H1 (cell line): ENCODE measurements around the gene IGSF9B. TPM values are rescaled to one million over a fixed set of nuclear protein-coding genes. Genes with fewer than 3 reads are reported as not detected.

Source experiments
- CTCF ChIA-PET: fragments of 300-600 bp; sonication (Branson Sonifier 250); formaldehyde crosslinking; loops from one replicate; lab custom pipeline; 2021; ENCODE audit not compliant: partially characterized antibody; lab: Charles Lee
- POLR2A ChIA-PET: fragments of 300-600 bp; sonication (Branson Sonifier 250); formaldehyde crosslinking; loops from one replicate; lab custom pipeline; 2021; ENCODE audit warnings: inconsistent platforms; ENCODE audit not compliant: partially characterized antibody; lab: Charles Lee
- DNase-seq, 2 experiments: peaks; one replicate each; pipeline versions ENCODE4 v3.0.0 to v3.0.0-alpha.2; 2010 to 2022; ENCODE audit warnings: low spot score in 2 of 2, low read depth in 1 of 2, mixed read lengths in 1 of 2
- FAIRE-seq: peaks from 2 replicates; lab custom pipeline; 2011; peaks lifted over from hg19 to GRCh38; lab: Jason Lieb, UNC
- H2AFZ ChIP-seq: 2 replicates; pipeline ENCODE4 v1.8.1; 2012; ENCODE audit warnings: low read length, inconsistent platforms
- H2AK5ac ChIP-seq: 2 replicates; pipeline ENCODE4 v1.6.1; 2013; ENCODE audit warnings: low read depth, low read length
- H2BK120ac ChIP-seq: replicated peaks from 2 replicates; pipeline ENCODE3; 2013; ENCODE audit warnings: low read depth, low read length, inconsistent platforms
- H2BK12ac ChIP-seq: 2 replicates; pipeline ENCODE4 v1.6.1; 2013; ENCODE audit warnings: low read depth, low read length
- H2BK15ac ChIP-seq: 2 replicates; pipeline ENCODE4 v1.6.1; 2013; ENCODE audit warnings: low read length
- H2BK20ac ChIP-seq: 2 replicates; pipeline ENCODE4 v1.6.1; 2013; ENCODE audit warnings: low read length
- H2BK5ac ChIP-seq: 2 replicates; pipeline ENCODE4 v1.6.1; 2013; ENCODE audit warnings: low read depth, low read length
- H3K14ac ChIP-seq: 2 replicates; pipeline ENCODE4 v1.6.1; 2013; ENCODE audit warnings: inconsistent platforms; ENCODE audit not compliant: insufficient read length
- H3K18ac ChIP-seq: 2 replicates; pipeline ENCODE4 v1.6.1; 2013; ENCODE audit warnings: low read length; ENCODE audit errors: extremely low read depth
- H3K23ac ChIP-seq: 2 replicates; pipeline ENCODE4 v1.6.1; 2013; ENCODE audit warnings: inconsistent platforms; ENCODE audit not compliant: insufficient read length
- H3K23me2 ChIP-seq: 2 replicates; pipeline ENCODE4 v1.6.1; 2013; ENCODE audit warnings: low read depth, low read length
- H3K27ac ChIP-seq: 2 replicates; pipeline ENCODE4 v1.6.1; 2011; ENCODE audit warnings: low read depth, low read length, inconsistent platforms
- H3K27me3 ChIP-seq, 4 experiments: replicated peaks in 1 of 4; 1 replicate in 1 of 4; 2 replicates in 3 of 4; pipeline versions ENCODE4 v1.6.1 to v1.8.1; 2011 to 2013; ENCODE audit warnings: low read length in 3 of 4, mild to moderate bottlenecking in 3 of 4, inconsistent platforms in 2 of 4, mixed read lengths in 2 of 4, moderate library complexity in 1 of 4; ENCODE audit not compliant: control insufficient read depth in 3 of 4, insufficient read depth in 3 of 4; ENCODE audit errors: extremely low read depth in 1 of 4
- H3K36me3 ChIP-seq, 4 experiments: 2 replicates each; pipeline versions ENCODE4 v1.6.1 to v1.8.1; 2011 to 2013; ENCODE audit warnings: mild to moderate bottlenecking in 4 of 4, low read length in 3 of 4, moderate library complexity in 2 of 4, control low read depth in 1 of 4, inconsistent platforms in 1 of 4; ENCODE audit not compliant: insufficient read depth in 4 of 4, control insufficient read depth in 2 of 4
- H3K4ac ChIP-seq: replicated peaks from 2 replicates; pipeline ENCODE3; 2013; ENCODE audit warnings: low read length, low read depth, mixed read lengths, inconsistent platforms; ENCODE audit not compliant: insufficient read length
- H3K4me1 ChIP-seq, 4 experiments: replicated peaks in 1 of 4; 1 replicate in 1 of 4; 2 replicates in 3 of 4; pipeline versions ENCODE4 v1.6.1 to v1.8.1; 2011 to 2013; ENCODE audit warnings: low read length in 3 of 4, inconsistent platforms in 2 of 4, mixed read lengths in 1 of 4; ENCODE audit not compliant: insufficient read depth in 4 of 4, control insufficient read depth in 3 of 4
- H3K4me2 ChIP-seq, 2 experiments: 2 replicates each; pipeline versions ENCODE4 v1.6.1 to v1.8.1; 2011 to 2013; ENCODE audit warnings: low read depth in 2 of 2, low read length in 2 of 2, control low read depth in 1 of 2, inconsistent platforms in 1 of 2, mild to moderate bottlenecking in 1 of 2; ENCODE audit not compliant: insufficient read depth in 1 of 2
- H3K4me3 ChIP-seq, 4 experiments: fragments of 200-600, 300-600 bp in 1 of 4; sonication (generic), shearing (Covaris generic), sonication (Bioruptor Twin) in 1 of 4; 2 replicates each; pipeline versions ENCODE4 v1.5.1 to v1.8.1; 2011 to 2016; ENCODE audit warnings: low read length in 4 of 4, low read depth in 3 of 4, control low read depth in 2 of 4, inconsistent platforms in 2 of 4, mild to moderate bottlenecking in 2 of 4, mixed read lengths in 1 of 4, moderate library complexity in 1 of 4; ENCODE audit not compliant: insufficient read depth in 2 of 4; ENCODE audit errors: extremely low read depth in 1 of 4
- H3K56ac ChIP-seq: replicated peaks from 2 replicates; pipeline ENCODE3; 2013; ENCODE audit warnings: low read depth, mild to moderate bottlenecking, mixed read lengths, low read length, inconsistent platforms; ENCODE audit not compliant: insufficient read length
- H3K79me1 ChIP-seq: 2 replicates; pipeline ENCODE4 v1.6.1; 2013; ENCODE audit warnings: low read depth, low read length, control low read depth
- H3K79me2 ChIP-seq, 2 experiments: 2 replicates each; pipeline versions ENCODE4 v1.6.1 to v1.8.1; 2012 to 2013; ENCODE audit warnings: low read length in 2 of 2, mild to moderate bottlenecking in 2 of 2, inconsistent platforms in 1 of 2; ENCODE audit not compliant: insufficient read depth in 2 of 2, control insufficient read depth in 1 of 2
- H3K9ac ChIP-seq, 4 experiments: replicated peaks in 1 of 4; 1 replicate in 1 of 4; 2 replicates in 3 of 4; pipeline versions ENCODE4 v1.6.1 to v1.8.1; 2011 to 2013; ENCODE audit warnings: low read depth in 3 of 4, low read length in 3 of 4, control low read depth in 2 of 4, mild to moderate bottlenecking in 2 of 4, moderate library complexity in 2 of 4, inconsistent platforms in 1 of 4; ENCODE audit errors: extremely low read depth in 1 of 4
- H3K9me3 ChIP-seq, 2 experiments: 2 replicates each; pipeline versions ENCODE4 v1.6.1 to v1.8.1; 2012 to 2013; ENCODE audit warnings: mild to moderate bottlenecking in 2 of 2, moderate library complexity in 2 of 2, control low read depth in 1 of 2, inconsistent platforms in 1 of 2, low read depth in 1 of 2, low read length in 1 of 2, mixed read lengths in 1 of 2; ENCODE audit not compliant: insufficient read depth in 2 of 2
- H4K20me1 ChIP-seq, 2 experiments: replicated peaks in 1 of 2; 2 replicates each; pipeline versions ENCODE3 to v1.8.1; 2011 to 2013; ENCODE audit warnings: inconsistent platforms in 2 of 2, low read length in 2 of 2, mild to moderate bottlenecking in 1 of 2; ENCODE audit not compliant: insufficient read depth in 2 of 2, control insufficient read depth in 1 of 2
- H4K5ac ChIP-seq: 2 replicates; pipeline ENCODE4 v1.6.1; 2013; ENCODE audit warnings: low read length, low read depth, mixed read lengths, inconsistent platforms; ENCODE audit not compliant: insufficient read length
- H4K8ac ChIP-seq: 2 replicates; pipeline ENCODE4 v1.8.0; 2013; ENCODE audit warnings: mild to moderate bottlenecking, moderate library complexity, low read length, inconsistent platforms; ENCODE audit not compliant: insufficient read depth; ENCODE audit errors: extremely low read depth
- H4K91ac ChIP-seq: replicated peaks from 2 replicates; pipeline ENCODE3; 2013; ENCODE audit warnings: low read length, mixed read lengths, inconsistent platforms; ENCODE audit not compliant: insufficient read length
- BRCA1 ChIP-seq: IDR thresholded peaks from 2 replicates; pipeline ENCODE4 v1.6.1; 2012; ENCODE audit warnings: low read depth, low read length, improper control_type of control experiment
- CBX8 ChIP-seq: fragments of 300-800, 300-1000 bp; sonication (generic); IDR thresholded peaks from 2 replicates; pipeline ENCODE4 v1.7.1; 2016; ENCODE audit warnings: low read depth, low read length, borderline replicate concordance
- JUN ChIP-seq: IDR thresholded peaks from 2 replicates; pipeline ENCODE4 v1.6.1; 2011; ENCODE audit warnings: low read depth, mild to moderate bottlenecking, improper control_type of control experiment, low read length
- JUND ChIP-seq: IDR thresholded peaks from 2 replicates; pipeline ENCODE4 v1.6.1; 2011; ENCODE audit warnings: mild to moderate bottlenecking, improper control_type of control experiment, low read length
- MAX ChIP-seq: IDR thresholded peaks from 2 replicates; pipeline ENCODE4 v1.6.1; 2012; ENCODE audit warnings: inconsistent platforms
- SAP30 ChIP-seq: fragments of 300-600 bp; sonication (generic); IDR thresholded peaks from 2 replicates; pipeline ENCODE4 v1.7.1; 2012; ENCODE audit warnings: low read length, moderate library complexity, mild to moderate bottlenecking, inconsistent platforms; ENCODE audit not compliant: insufficient read depth, insufficient replicate concordance
- WGBS, 2 experiments: shearing (Covaris generic) in 1 of 2; methylation state at CpG; one replicate each; pipeline versions ENCODE4 v1.1.6 to v1.1.7; 2013 to 2015; ENCODE audit warnings: low lambda C conversion rate in 2 of 2, mixed read lengths in 2 of 2, inconsistent platforms in 1 of 2, low coverage in 1 of 2, missing lambda C conversion rate in 1 of 2; ENCODE audit not compliant: insufficient replicate concordance in 2 of 2, insufficient coverage in 1 of 2, insufficient read length in 1 of 2; ENCODE audit errors: extremely low coverage in 1 of 2, missing lambda C conversion rate in 1 of 2; 5-methylcytosine and 5-hydroxymethylcytosine counted together
- polyA plus RNA-seq, 7 experiments: library from polyadenylated mRNA; depleted of rRNA in 3 of 7; stranded (reverse) in 5 of 7; unstranded in 2 of 7; fragments of >200 nt in 5 of 7; fragments of 200-250 nt in 2 of 7; gene quantifications; 1 replicate in 5 of 7; 2 replicates in 1 of 7; 4 replicates in 1 of 7; pipeline versions ENCODE4 v1.2.1 to v1.2.3, GENCODE V29; 2011 to 2013; ENCODE audit warnings: missing spikeins in 2 of 7, mixed read lengths in 2 of 7
- total RNA-seq: library from RNA; stranded (reverse); fragmentation: NEBNext Ultra II Directional; extraction: Animal tissue kit (Norgen Biotek cat#: 25700); gene quantifications from 2 replicates; pipeline ENCODE4 v1.2.1, GENCODE V29; 2021

IGSF9B gene
- total and polyA plus RNA-seq, 2 of the 8 experiments (the other 6 are each of a cell fraction or from before 2014, with no cell fraction given): 16.5 to 49.2 TPM

GRCh38 chr11:133916784-133917440 lies 39.9 kb downstream of the IGSF9B start:
- peaks cover 7 to 26% (median 22%) of the 10 kb centered on the region in 4 experiments for H3K36me3 ChIP-seq

More at GRCh38 chr11:133916784-133917440, 39.9 kb downstream of the IGSF9B start:
- Histone ChIP-seq H2BK20ac (no peak overlapping the region), H3K79me2 (no peaks in the 10 kb centered on the region), H2AFZ (no peak overlapping the region), H4K5ac (no peak overlapping the region), H2BK5ac (no peak overlapping the region), H4K91ac (no peak overlapping the region), H2BK15ac (no peak overlapping the region), H3K4me3 (no peak overlapping the region), H3K14ac (no peak overlapping the region), H4K20me1 (peaks cover 0 to 2% of the 10 kb centered on the region in 2 experiments), H3K9me3 (no peaks in the 10 kb centered on the region), H2AK5ac (no peak overlapping the region), H3K27me3 (no peaks in the 10 kb centered on the region), H3K4me2 (peak overlapping the region in 1 of 2 experiments; percentile 7; a peak in 1 of 4 replicates), H3K56ac (no peak overlapping the region), H3K23me2 (peaks cover 2% of the 10 kb centered on the region; the same call in 1 of the 2 replicates), H3K9ac (no peak overlapping the region), H3K4me1 (peaks cover 0 to 17% (median 4%) of the 10 kb centered on the region in 4 experiments; a peak in 6 of 7 replicates), H3K4ac (no peak overlapping the region), H4K8ac (no peak overlapping the region), H3K27ac (no peak overlapping the region), H2BK120ac (no peak overlapping the region), H2BK12ac (no peak overlapping the region), H3K18ac (no peak overlapping the region), H3K23ac (no peak overlapping the region), H3K79me1 (peaks cover 7% of the 10 kb centered on the region)
- FAIRE-seq (no peak), DNase-seq (no peak)
- TF ChIP-seq CBX8 (no peak), MAX (no peak), JUN (no peak), SAP30 (no peak), JUND (no peak), BRCA1 (no peak)
- POLR2A ChIA-PET: interaction anchor here (1.0 kb wide), 1 partner anchor 9 kb away, joined by 3 read pairs; no protein-coding TSS in a partner anchor
- CTCF ChIA-PET: interaction anchor here (0.5 to 2.9 kb wide), 9 partner anchors 11 to 207 kb away, joined by 3 to 25 read pairs (median 3); no protein-coding TSS in a partner anchor
- WGBS, 2 experiments: 93% methylated on average over 14 of the region's 14 CpGs; no CpG with 5 or more reads in 1 of the 2 experiments
